Neural cell (in vitro differentiated cells): ENCODE results near the gene GOLGA7B. TPM values are rescaled to one million over a fixed set of nuclear protein-coding genes. Genes with fewer than 3 reads are reported as not detected.

ENCODE experiments used
- H2AFZ ChIP-seq: fragments of 200-600, 300-800 bp; sonication (generic), shearing (Covaris generic); 2 replicates; pipeline ENCODE4 v1.6.0; 2014; ENCODE audit warnings: low read depth, mild to moderate bottlenecking, antibody characterized with exemption, low read length, moderate library complexity
- H3F3A ChIP-seq: fragments of 200-600 bp; shearing (Covaris generic); 2 replicates; pipeline ENCODE4 v1.6.1; 2016; ENCODE audit warnings: mild to moderate bottlenecking, moderate library complexity, mixed read lengths, antibody characterized with exemption, low read length; ENCODE audit not compliant: insufficient read depth, poor library complexity, severe bottlenecking
- H3K27ac ChIP-seq: fragments of 200-600, 300-800 bp; sonication (generic), shearing (Covaris generic); 2 replicates; pipeline ENCODE4 v1.5.1; 2014; ENCODE audit warnings: mild to moderate bottlenecking, low read length, moderate library complexity
- H3K27me3 ChIP-seq: fragments of 300-800, 200-600 bp; sonication (generic), shearing (Covaris generic); 2 replicates; pipeline ENCODE4 v1.6.0; 2014; ENCODE audit warnings: mild to moderate bottlenecking, low read depth, low read length, moderate library complexity; ENCODE audit not compliant: insufficient read depth
- H3K36me3 ChIP-seq: fragments of 300-800, 200-600 bp; sonication (generic), shearing (Covaris generic); 2 replicates; pipeline ENCODE4 v1.5.1; 2014; ENCODE audit warnings: mild to moderate bottlenecking, antibody characterized with exemption, low read length, moderate library complexity; ENCODE audit not compliant: insufficient read depth
- H3K4me2 ChIP-seq: fragments of 300-800, 200-600 bp; sonication (generic), shearing (Covaris generic); 2 replicates; pipeline ENCODE4 v1.6.0; 2014; ENCODE audit warnings: mild to moderate bottlenecking, low read length
- H3K4me3 ChIP-seq: fragments of 300-800, 200-600 bp; sonication (generic), shearing (Covaris generic); 2 replicates; pipeline ENCODE4 v1.5.1; 2014; ENCODE audit warnings: mild to moderate bottlenecking, low read length, moderate library complexity
- H3K79me2 ChIP-seq: fragments of 200-600 bp; shearing (Covaris generic); replicated peaks from 2 replicates; pipeline ENCODE4 v1.6.0; 2014; ENCODE audit warnings: mild to moderate bottlenecking, low read length, moderate library complexity; ENCODE audit not compliant: insufficient read depth
- H3K9ac ChIP-seq: fragments of 300-800, 200-600 bp; sonication (generic), shearing (Covaris generic); 2 replicates; pipeline ENCODE4 v1.6.1; 2016; ENCODE audit warnings: mild to moderate bottlenecking, low read length, mixed read lengths
- H3K9me2 ChIP-seq: fragments of 200-600 bp; shearing (Covaris generic); 2 replicates; pipeline ENCODE4 v1.6.1; 2016; ENCODE audit warnings: mild to moderate bottlenecking, low read length, mixed read lengths; ENCODE audit not compliant: insufficient read depth
- H3K9me3 ChIP-seq: fragments of 200-600, 300-800 bp; sonication (generic), shearing (Covaris generic); 2 replicates; pipeline ENCODE4 v1.6.1; 2016; ENCODE audit warnings: mild to moderate bottlenecking, mixed run types, low read length, moderate library complexity, mixed read lengths
- H4K20me1 ChIP-seq: fragments of 200-600 bp; shearing (Covaris generic); 2 replicates; pipeline ENCODE4 v1.6.1; 2016; ENCODE audit warnings: mild to moderate bottlenecking, mixed run types; ENCODE audit not compliant: insufficient read depth
- EP300 ChIP-seq: fragments of 450-650 bp; conservative IDR thresholded peaks from 2 replicates; pipeline ENCODE4 v1.6.1; 2014; ENCODE audit warnings: antibody characterized with exemption, mild to moderate bottlenecking, moderate library complexity; ENCODE audit not compliant: poor library complexity, severe bottlenecking
- EZH2 ChIP-seq: fragments of 200-600, 300-800 bp; shearing (Covaris generic), sonication (generic); IDR thresholded peaks from 2 replicates; pipeline ENCODE4 v1.6.1; 2014; ENCODE audit warnings: antibody characterized with exemption, low read length, borderline replicate concordance, mild to moderate bottlenecking; ENCODE audit not compliant: insufficient read depth, poor library complexity, severe bottlenecking
- MXI1 ChIP-seq: fragments of 450-650 bp; conservative IDR thresholded peaks from 2 replicates; pipeline ENCODE4 v1.6.1; 2014; ENCODE audit warnings: antibody characterized with exemption, mild to moderate bottlenecking; ENCODE audit not compliant: poor library complexity, severe bottlenecking
- POLR2AphosphoS5 ChIP-seq: IDR thresholded peaks from 2 replicates; pipeline ENCODE4 v1.6.1; 2012
- RAD21 ChIP-seq: fragments of 450-650 bp; conservative IDR thresholded peaks from 2 replicates; pipeline ENCODE4 v1.6.1; 2014; ENCODE audit warnings: antibody characterized with exemption, mild to moderate bottlenecking, moderate library complexity
- SMC3 ChIP-seq: fragments of 450-650 bp; conservative IDR thresholded peaks from 2 replicates; pipeline ENCODE4 v1.6.1; 2014; ENCODE audit warnings: antibody characterized with exemption, mild to moderate bottlenecking, moderate library complexity; ENCODE audit not compliant: poor library complexity
- TAF1 ChIP-seq: IDR thresholded peaks from 2 replicates; pipeline ENCODE4 v1.6.1; 2012; ENCODE audit warnings: low read depth
- polyA plus RNA-seq: library from polyadenylated mRNA; depleted of rRNA; stranded (reverse); fragments of >200 nt; gene quantifications from 2 replicates; pipeline ENCODE4 v1.2.3, GENCODE V29; 2014
- TF ChIP-seq, protein P1 (sequence below): fragments of 450-650 bp; IDR thresholded peaks from 2 replicates; pipeline ENCODE4 v1.5.1; 2014; ENCODE audit warnings: antibody characterized with exemption, mild to moderate bottlenecking, moderate library complexity; ENCODE audit not compliant: poor library complexity, severe bottlenecking
- TF ChIP-seq, protein P2 (sequence below): IDR thresholded peaks from 2 replicates; pipeline ENCODE4 v1.6.1; 2012; ENCODE audit warnings: borderline replicate concordance

GOLGA7B gene
- polyA plus RNA-seq, 1 donor from 2014 or later, result 30.4 TPM

DNA sequence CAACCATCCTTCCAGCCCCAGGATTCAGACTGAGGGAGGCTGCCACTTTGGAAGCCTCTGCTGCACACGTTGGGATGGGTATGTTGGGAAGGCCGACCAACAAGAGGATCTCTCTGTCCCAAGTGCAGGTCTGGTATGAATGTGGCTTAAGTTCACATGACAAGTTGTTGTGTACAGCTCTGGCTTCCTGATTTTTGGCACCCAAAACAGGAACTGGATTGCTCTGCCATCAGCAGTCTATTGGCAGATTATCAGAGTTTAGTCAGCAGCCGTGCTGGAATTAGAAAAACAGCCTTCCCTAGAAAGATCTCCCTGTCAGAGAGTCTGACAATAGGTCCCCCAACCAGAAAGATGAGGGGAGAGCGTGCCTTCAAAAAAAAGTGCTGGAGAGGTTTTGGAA, 66.9 kb downstream of the GOLGA7B start:
- no peaks in the 10 kb centered on the region for H4K20me1 ChIP-seq
- H3K27ac ChIP-seq, result no peak overlapping the region
- no peaks in the 10 kb centered on the region for H3K9me3 ChIP-seq
- no peaks in the 10 kb centered on the region for H3F3A ChIP-seq
- no peaks in the 10 kb centered on the region for H3K27me3 ChIP-seq
- no peak overlapping the region for H3K9ac ChIP-seq
- no peak overlapping the region for H3K4me2 ChIP-seq
- TF ChIP-seq, protein P1, sequence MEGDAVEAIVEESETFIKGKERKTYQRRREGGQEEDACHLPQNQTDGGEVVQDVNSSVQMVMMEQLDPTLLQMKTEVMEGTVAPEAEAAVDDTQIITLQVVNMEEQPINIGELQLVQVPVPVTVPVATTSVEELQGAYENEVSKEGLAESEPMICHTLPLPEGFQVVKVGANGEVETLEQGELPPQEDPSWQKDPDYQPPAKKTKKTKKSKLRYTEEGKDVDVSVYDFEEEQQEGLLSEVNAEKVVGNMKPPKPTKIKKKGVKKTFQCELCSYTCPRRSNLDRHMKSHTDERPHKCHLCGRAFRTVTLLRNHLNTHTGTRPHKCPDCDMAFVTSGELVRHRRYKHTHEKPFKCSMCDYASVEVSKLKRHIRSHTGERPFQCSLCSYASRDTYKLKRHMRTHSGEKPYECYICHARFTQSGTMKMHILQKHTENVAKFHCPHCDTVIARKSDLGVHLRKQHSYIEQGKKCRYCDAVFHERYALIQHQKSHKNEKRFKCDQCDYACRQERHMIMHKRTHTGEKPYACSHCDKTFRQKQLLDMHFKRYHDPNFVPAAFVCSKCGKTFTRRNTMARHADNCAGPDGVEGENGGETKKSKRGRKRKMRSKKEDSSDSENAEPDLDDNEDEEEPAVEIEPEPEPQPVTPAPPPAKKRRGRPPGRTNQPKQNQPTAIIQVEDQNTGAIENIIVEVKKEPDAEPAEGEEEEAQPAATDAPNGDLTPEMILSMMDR, result no peak
- TF ChIP-seq POLR2AphosphoS5 (no peak), TAF1 (no peak), SMC3 (no peak)
- no peaks in the 10 kb centered on the region for H3K9me2 ChIP-seq
- H3K79me2 ChIP-seq, result no peaks in the 10 kb centered on the region
- no peak overlapping the region for H2AFZ ChIP-seq
- no peaks in the 10 kb centered on the region for H3K36me3 ChIP-seq
- H3K4me3 ChIP-seq, result no peak overlapping the region

DNA sequence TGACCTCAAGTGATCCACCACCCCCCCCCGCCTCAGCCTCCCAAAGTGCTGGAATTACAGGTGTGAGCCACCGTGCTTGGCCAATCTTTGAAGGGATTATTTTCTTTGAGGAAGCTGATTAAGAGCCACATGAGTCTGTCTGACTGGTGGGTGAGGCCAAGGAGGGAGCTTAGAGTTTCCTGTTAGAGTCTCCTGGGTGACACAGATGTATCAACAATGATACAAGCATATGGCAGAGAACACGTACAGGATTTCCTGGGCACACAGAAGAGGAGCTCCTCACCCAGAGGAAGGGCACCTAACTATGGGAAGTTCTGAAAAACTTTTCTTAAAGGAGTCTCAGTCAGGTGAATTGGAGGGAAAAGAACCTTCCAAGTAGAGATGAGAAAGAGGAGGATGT, 69.4 kb downstream of the GOLGA7B start:
- no peaks in the 10 kb centered on the region for H3F3A ChIP-seq
- no peaks in the 10 kb centered on the region for H3K36me3 ChIP-seq
- no peaks in the 10 kb centered on the region for H4K20me1 ChIP-seq
- H3K9me3 ChIP-seq, result no peaks in the 10 kb centered on the region
- H3K27ac ChIP-seq, result no peak overlapping the region
- no peaks in the 10 kb centered on the region for H3K9me2 ChIP-seq
- H2AFZ ChIP-seq, result no peak overlapping the region
- no peaks in the 10 kb centered on the region for H3K79me2 ChIP-seq
- TF ChIP-seq, protein P2, sequence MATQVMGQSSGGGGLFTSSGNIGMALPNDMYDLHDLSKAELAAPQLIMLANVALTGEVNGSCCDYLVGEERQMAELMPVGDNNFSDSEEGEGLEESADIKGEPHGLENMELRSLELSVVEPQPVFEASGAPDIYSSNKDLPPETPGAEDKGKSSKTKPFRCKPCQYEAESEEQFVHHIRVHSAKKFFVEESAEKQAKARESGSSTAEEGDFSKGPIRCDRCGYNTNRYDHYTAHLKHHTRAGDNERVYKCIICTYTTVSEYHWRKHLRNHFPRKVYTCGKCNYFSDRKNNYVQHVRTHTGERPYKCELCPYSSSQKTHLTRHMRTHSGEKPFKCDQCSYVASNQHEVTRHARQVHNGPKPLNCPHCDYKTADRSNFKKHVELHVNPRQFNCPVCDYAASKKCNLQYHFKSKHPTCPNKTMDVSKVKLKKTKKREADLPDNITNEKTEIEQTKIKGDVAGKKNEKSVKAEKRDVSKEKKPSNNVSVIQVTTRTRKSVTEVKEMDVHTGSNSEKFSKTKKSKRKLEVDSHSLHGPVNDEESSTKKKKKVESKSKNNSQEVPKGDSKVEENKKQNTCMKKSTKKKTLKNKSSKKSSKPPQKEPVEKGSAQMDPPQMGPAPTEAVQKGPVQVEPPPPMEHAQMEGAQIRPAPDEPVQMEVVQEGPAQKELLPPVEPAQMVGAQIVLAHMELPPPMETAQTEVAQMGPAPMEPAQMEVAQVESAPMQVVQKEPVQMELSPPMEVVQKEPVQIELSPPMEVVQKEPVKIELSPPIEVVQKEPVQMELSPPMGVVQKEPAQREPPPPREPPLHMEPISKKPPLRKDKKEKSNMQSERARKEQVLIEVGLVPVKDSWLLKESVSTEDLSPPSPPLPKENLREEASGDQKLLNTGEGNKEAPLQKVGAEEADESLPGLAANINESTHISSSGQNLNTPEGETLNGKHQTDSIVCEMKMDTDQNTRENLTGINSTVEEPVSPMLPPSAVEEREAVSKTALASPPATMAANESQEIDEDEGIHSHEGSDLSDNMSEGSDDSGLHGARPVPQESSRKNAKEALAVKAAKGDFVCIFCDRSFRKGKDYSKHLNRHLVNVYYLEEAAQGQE, result no peak
- TF ChIP-seq TAF1 (no peak), POLR2AphosphoS5 (no peak), MXI1 (no peak), EZH2 (no peak), SMC3 (no peak), EP300 (no peak), RAD21 (no peak)
- TF ChIP-seq, protein P1, result no peak
- no peak overlapping the region for H3K4me3 ChIP-seq
- H3K4me2 ChIP-seq, result no peak overlapping the region
- no peak overlapping the region for H3K9ac ChIP-seq
- H3K27me3 ChIP-seq, result no peaks in the 10 kb centered on the region
